MCF 10A (cell line): ENCODE data around the gene TIPARP. TPM values are rescaled to one million over a fixed set of nuclear protein-coding genes. Genes with fewer than 3 reads are reported as not detected.

Source experiments
- BruUV-seq: library from RNA; stranded (reverse); fragments of 400-500 nt; replicated peaks from 2 replicates; lab custom pipeline; 2021; lab: Mats Ljungman, UMichigan
- CTCF ChIA-PET: fragments of 300-600 bp; sonication (Branson Sonifier 250); formaldehyde crosslinking; extraction: SDS; loops from one replicate; lab custom pipeline; 2021; ENCODE audit warnings: antibody characterized with exemption, inconsistent platforms; lab: Yijun Ruan, JAX
- POLR2A ChIA-PET: fragments of 300-600, 350-650 bp; sonication (Branson Sonifier 250); formaldehyde crosslinking; extraction: SDS; loops from one replicate; lab custom pipeline; 2020; ENCODE audit warnings: antibody characterized with exemption, inconsistent platforms; lab: Yijun Ruan, JAX
- DNase-seq: peaks from one replicate; pipeline ENCODE4 v3.0.0-alpha.2; 2018; ENCODE audit not compliant: unreplicated experiment
- H3K27ac Mint-ChIP-seq: one replicate; pipeline ENCODE4 v1.8.0; 2022; ENCODE audit warnings: mild to moderate bottlenecking, low read depth, mixed read lengths; ENCODE audit not compliant: unreplicated experiment
- H3K27me3 Mint-ChIP-seq: one replicate; pipeline ENCODE4 v1.8.0; 2022; ENCODE audit warnings: mixed read lengths; ENCODE audit not compliant: insufficient read depth, unreplicated experiment
- H3K36me3 Mint-ChIP-seq: one replicate; pipeline ENCODE4 v1.8.0; 2022; ENCODE audit warnings: mild to moderate bottlenecking, moderate library complexity, mixed read lengths; ENCODE audit not compliant: insufficient read depth, unreplicated experiment
- H3K4me1 Mint-ChIP-seq: one replicate; pipeline ENCODE4 v1.8.0; 2022; ENCODE audit warnings: mixed read lengths; ENCODE audit not compliant: insufficient read depth, unreplicated experiment
- H3K4me3 Mint-ChIP-seq: one replicate; pipeline ENCODE4 v1.8.0; 2022; ENCODE audit warnings: mild to moderate bottlenecking, moderate library complexity, mixed read lengths; ENCODE audit not compliant: unreplicated experiment
- H3K9me3 Mint-ChIP-seq: one replicate; pipeline ENCODE4 v1.8.0; 2022; ENCODE audit warnings: mixed read lengths; ENCODE audit not compliant: unreplicated experiment
- intact Hi-C: fragments of 100-400 bp; cut with micrococcal nuclease; formaldehyde crosslinking; loops from 2 replicates; pipeline ENCODE4 v1.14.1; 2022
- total RNA-seq: library from RNA; stranded (reverse); gene quantifications from 2 replicates; pipeline ENCODE4 v1.2.3, GENCODE V29; 2022
- TF ChIP-seq, protein P1 (sequence below): fragments of 200-600 bp; IDR thresholded peaks from one replicate; pipeline ENCODE4 v1.8.0; 2022; ENCODE audit warnings: antibody characterized with exemption, mild to moderate bottlenecking; ENCODE audit not compliant: unreplicated experiment

TIPARP gene
- total RNA-seq, 1 experiment from 2014 or later, result 50.0 TPM

DNA sequence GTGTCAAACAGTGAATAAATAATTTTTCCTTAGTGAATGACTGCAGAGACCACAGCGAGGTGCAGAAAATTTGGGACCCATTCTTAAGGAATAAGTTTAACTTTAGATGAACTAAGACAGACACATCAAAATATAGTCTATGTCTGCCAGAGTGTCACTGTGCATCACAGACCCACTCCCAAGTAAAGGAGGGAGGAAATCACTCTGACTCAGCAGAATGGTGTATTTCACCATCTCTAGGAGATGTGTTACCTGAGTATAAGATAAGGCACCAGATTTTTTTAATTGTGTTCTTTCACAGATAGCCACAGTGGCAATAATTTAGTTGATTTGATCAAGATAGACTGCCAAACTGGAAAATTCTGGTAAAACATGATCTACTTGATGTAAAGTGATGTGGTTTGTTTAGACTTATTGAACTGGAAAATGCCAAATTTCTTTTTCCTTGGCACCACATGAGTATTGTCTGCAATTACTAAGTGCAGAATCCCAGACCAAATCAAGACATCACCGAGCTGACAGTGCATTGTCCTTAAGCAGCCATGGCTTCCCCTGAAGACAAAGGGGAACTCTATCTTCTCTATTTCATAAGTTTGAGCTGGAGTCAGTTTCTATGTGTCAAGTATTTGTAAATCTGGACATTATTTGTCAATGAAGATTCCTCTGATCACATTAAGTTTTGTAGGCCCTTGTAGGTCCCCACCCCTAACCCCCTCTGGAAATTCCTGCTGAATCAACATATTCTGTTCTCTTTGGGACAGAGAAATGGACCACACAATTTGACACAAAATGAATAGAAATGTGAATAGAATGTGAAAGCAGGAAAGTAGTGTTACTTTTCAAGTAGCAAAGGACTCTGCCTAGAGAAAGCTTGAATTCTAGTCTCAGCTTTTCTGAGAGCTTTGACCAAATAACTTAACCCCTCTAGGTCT, 47.6 kb downstream of the TIPARP start:
- no peaks in the 10 kb centered on the region for H3K9me3 Mint-ChIP-seq
- BruUV-seq, result no TSS peak
- H3K36me3 Mint-ChIP-seq, result peaks cover 39% of the 10 kb centered on the region
- H3K4me1 Mint-ChIP-seq, result peaks cover 31% of the 10 kb centered on the region
- no peak overlapping the region for H3K4me3 Mint-ChIP-seq
- intact Hi-C loops, result loop anchor here (5.0 kb wide), 1 partner anchor 360 kb away; no protein-coding TSS in a partner anchor
- TF ChIP-seq, protein P1, sequence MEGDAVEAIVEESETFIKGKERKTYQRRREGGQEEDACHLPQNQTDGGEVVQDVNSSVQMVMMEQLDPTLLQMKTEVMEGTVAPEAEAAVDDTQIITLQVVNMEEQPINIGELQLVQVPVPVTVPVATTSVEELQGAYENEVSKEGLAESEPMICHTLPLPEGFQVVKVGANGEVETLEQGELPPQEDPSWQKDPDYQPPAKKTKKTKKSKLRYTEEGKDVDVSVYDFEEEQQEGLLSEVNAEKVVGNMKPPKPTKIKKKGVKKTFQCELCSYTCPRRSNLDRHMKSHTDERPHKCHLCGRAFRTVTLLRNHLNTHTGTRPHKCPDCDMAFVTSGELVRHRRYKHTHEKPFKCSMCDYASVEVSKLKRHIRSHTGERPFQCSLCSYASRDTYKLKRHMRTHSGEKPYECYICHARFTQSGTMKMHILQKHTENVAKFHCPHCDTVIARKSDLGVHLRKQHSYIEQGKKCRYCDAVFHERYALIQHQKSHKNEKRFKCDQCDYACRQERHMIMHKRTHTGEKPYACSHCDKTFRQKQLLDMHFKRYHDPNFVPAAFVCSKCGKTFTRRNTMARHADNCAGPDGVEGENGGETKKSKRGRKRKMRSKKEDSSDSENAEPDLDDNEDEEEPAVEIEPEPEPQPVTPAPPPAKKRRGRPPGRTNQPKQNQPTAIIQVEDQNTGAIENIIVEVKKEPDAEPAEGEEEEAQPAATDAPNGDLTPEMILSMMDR, result no peak
- CTCF ChIA-PET, result no interaction called here
- H3K27ac Mint-ChIP-seq, result no peak overlapping the region
- no peak for DNase-seq
- H3K27me3 Mint-ChIP-seq, result no peaks in the 10 kb centered on the region
- POLR2A ChIA-PET, result interaction anchor here (0.6 to 2.0 kb wide), 3 partner anchors 25 to 105 kb away, joined by 3 to 7 read pairs (median 4); no protein-coding TSS in a partner anchor

DNA sequence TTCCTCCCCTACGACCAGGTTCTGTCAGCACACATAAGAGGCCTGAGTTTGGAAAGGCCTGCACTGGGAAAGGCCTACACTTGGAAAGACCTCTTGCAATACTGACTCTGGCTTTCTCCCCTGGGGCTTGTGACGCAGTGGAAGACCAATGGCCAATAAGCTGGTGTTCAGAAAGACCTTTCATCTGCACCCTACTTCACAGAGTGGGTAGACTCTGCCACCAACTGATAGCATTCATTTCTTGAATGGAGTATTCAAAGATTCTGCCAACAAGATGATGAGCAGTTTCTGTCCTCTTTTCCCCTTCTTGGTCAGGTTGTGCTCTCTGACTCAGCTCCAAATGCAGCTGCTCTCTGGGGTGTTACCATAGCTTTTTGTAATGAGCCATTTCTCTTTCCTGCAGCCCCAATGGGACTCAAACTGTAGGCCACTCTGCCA, 48.8 kb downstream of the TIPARP start:
- Mint-ChIP-seq H3K27ac (peak overlapping the region; percentile 21), H3K4me3 (no peak overlapping the region), H3K27me3 (no peaks in the 10 kb centered on the region), H3K4me1 (peaks cover 18% of the 10 kb centered on the region), H3K36me3 (peaks cover 32% of the 10 kb centered on the region), H3K9me3 (no peaks in the 10 kb centered on the region)
- intact Hi-C loops, result loop anchor here (5.0 kb wide), 1 partner anchor 359 kb away; no protein-coding TSS in a partner anchor
- BruUV-seq, result no TSS peak
- no peak for DNase-seq
- TF ChIP-seq, protein P1, result no peak
- ChIA-PET CTCF (interaction anchor here (0.6 to 1.0 kb wide), 3 partner anchors 9 to 358 kb away, joined by 3 read pairs; no protein-coding TSS in a partner anchor), POLR2A (interaction anchor here (0.7 to 2.3 kb wide), 5 partner anchors 26 to 96 kb away, joined by 3 to 8 read pairs (median 3); no protein-coding TSS in a partner anchor)

DNA sequence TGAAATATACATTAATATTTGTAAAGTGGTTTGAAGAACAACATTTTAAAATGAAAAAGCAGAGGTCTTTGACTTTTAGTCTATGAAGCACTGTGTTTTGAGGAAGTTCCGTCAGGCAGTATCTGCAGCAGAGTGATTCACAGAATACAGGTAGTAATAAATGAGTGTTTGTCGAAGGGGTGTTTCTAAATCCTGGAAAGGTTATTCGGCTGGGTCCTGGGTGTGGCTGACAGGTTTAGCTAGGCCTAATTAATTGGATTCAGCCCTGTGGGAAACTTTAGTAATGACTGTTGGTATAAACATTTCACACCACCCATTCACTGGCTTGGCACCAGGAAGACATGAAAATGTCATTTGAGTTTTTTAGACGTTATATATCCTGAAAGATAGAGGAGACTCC, 51.3 kb downstream of the TIPARP start:
- ChIA-PET POLR2A (interaction anchor here (0.5 to 1.9 kb wide), 3 partner anchors 54 to 919 kb away, joined by 3 to 4 read pairs (median 3); partner anchors contain the start of gene C3orf33), CTCF (interaction anchor here (0.6 kb wide), 1 partner anchor 1982 kb away, joined by 3 read pairs; no protein-coding TSS in a partner anchor)
- H3K9me3 Mint-ChIP-seq, result no peaks in the 10 kb centered on the region
- TF ChIP-seq, protein P1, result no peak
- no peaks in the 10 kb centered on the region for H3K27me3 Mint-ChIP-seq
- H3K4me3 Mint-ChIP-seq, result no peak overlapping the region
- BruUV-seq, result no TSS peak
- peaks cover 36% of the 10 kb centered on the region for H3K36me3 Mint-ChIP-seq
- H3K27ac Mint-ChIP-seq, result no peak overlapping the region
- peaks cover 16% of the 10 kb centered on the region for H3K4me1 Mint-ChIP-seq
- peak; percentile 14 for DNase-seq
- intact Hi-C loops, result no loop called here

DNA sequence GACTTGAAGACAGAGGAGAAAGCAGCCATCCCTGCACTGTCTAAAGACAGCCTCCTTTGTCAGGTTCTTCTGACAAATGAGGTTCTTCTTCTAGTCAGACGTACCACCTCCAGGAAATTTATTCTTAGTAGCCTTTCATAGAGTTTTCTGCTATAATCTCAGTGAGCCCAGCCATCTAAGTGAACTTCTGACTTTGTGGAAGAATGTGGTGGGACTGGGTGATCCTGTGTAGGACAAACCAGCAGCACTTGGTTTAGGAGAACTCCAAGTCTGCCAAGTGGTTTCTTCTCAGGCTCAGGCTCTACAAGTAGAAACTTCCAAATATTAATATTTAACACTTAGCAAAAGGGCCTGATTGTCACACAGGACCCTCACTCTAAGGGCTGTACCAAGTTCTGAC, 52.1 kb downstream of the TIPARP start:
- ChIA-PET POLR2A (interaction anchor here (0.6 kb wide), 2 partner anchors 83 to 921 kb away, joined by 3 read pairs; partner anchors contain the start of gene C3orf33), CTCF (interaction anchor here (0.6 kb wide), 1 partner anchor 1982 kb away, joined by 3 read pairs; no protein-coding TSS in a partner anchor)
- H3K9me3 Mint-ChIP-seq, result no peaks in the 10 kb centered on the region
- no peak for DNase-seq
- peaks cover 16% of the 10 kb centered on the region for H3K4me1 Mint-ChIP-seq
- TF ChIP-seq, protein P1, result no peak
- H3K4me3 Mint-ChIP-seq, result no peak overlapping the region
- no peaks in the 10 kb centered on the region for H3K27me3 Mint-ChIP-seq
- H3K27ac Mint-ChIP-seq, result no peak overlapping the region
- intact Hi-C loops, result no loop called here
- BruUV-seq, result no TSS peak
- H3K36me3 Mint-ChIP-seq, result peaks cover 33% of the 10 kb centered on the region
